ENCODE data around the gene PAQR9. TPM values are rescaled to one million over a fixed set of nuclear protein-coding genes. Genes with fewer than 3 reads are reported as not detected.

Gene PAQR9
- total and polyA plus RNA-seq, 2 experiments from 2014 or later, result 0.68 to 1.0 TPM

DNA sequence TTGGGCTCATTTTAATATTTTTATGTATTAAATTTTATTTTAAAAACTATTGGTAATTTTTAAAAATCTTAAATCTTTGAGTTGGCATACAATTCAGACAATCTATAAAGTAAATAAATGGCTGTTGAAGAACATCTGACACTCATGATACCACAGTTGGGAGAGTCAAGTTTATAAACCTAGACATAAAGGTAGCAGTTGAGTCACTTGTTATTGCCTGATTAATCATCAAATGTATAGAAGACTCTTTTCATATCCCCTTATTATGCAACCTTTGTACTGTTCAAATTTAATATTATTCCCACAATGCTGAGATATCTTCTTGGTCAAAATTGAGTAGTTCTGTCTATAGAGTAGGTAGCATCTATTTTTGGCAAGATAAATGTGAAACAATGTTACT lies 19.6 kb downstream of the PAQR9 start:
- no peaks in the 10 kb centered on the region for H3K9me3 ChIP-seq (ENCODE audit: low read depth)
- H3K27ac ChIP-seq, result no peak overlapping the region
- no peaks in the 10 kb centered on the region for H3K4me1 ChIP-seq (ENCODE audit: low read depth)
- DNase-seq (ENCODE audit: low read depth in 1 of 2, low spot score in 1 of 2), result no peak
- no peaks in the 10 kb centered on the region for H3K27me3 ChIP-seq
- H3K4me3 ChIP-seq, result no peak overlapping the region
- TF ChIP-seq CTCF (IDR thresholded peaks at IDR 0.05; ENCODE audit: low read depth, low read length), result no peak
- no peaks in the 10 kb centered on the region for H3K36me3 ChIP-seq

- H3K36me3 ChIP-seq, result no peaks in the 10 kb centered on the region
- H3K4me1 ChIP-seq (ENCODE audit: low read depth), result no peaks in the 10 kb centered on the region
- H3K27me3 ChIP-seq, result no peaks in the 10 kb centered on the region
- no peaks in the 10 kb centered on the region for H3K9me3 ChIP-seq (ENCODE audit: low read depth)
- no peak for TF ChIP-seq CTCF (IDR thresholded peaks at IDR 0.05; ENCODE audit: low read depth, low read length)
- H3K27ac ChIP-seq, result no peak overlapping the region
- H3K4me3 ChIP-seq, result no peak overlapping the region
- DNase-seq (ENCODE audit: low read depth in 1 of 2, low spot score in 1 of 2), result no peak
Measured at GRCh38 chr3:142943349-142943748, 20.1 kb downstream of the PAQR9 start.

DNA sequence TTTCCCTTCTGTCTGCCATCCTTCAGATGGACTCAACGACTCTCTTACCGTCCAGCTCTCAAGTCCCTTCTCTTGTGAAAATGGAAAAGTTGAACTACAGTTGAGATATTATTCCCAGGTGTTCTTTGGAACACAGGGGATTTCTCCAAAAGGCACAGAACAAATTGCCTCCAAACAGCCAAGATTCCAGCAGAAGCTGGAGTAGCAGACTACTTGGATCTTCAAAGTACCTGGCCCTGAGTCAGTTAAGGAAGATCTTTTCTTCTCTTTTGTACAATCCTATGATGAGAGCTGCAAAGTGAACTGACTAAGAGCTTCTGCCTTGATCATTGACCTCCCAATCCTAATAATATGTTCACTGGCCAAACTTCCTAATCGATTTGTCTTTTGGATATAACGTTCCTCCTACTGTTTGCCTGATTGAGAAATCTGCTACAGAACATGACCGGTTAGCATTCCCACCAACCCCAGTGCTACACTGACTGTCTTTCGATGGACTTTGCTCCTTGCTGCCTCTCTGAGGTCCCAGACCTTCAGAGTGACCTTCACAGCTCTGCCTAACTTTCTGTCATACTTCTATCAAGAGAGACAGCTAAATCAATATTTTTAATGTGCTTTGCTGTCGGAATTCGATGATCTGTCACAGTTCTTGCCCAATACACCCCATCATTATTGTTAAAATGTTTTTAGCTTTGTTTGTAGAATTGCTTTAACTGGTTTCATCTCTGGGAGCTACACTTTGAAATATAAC lies 21.9 kb downstream of the PAQR9 start:
- Histone ChIP-seq H3K27ac (no peak overlapping the region), H3K27me3 (no peaks in the 10 kb centered on the region), H3K36me3 (no peaks in the 10 kb centered on the region), H3K4me1 (ENCODE audit: low read depth) (no peaks in the 10 kb centered on the region), H3K4me3 (no peak overlapping the region), H3K9me3 (ENCODE audit: low read depth) (no peaks in the 10 kb centered on the region)
- TF ChIP-seq CTCF (IDR thresholded peaks at IDR 0.05; ENCODE audit: low read depth, low read length), result no peak
- DNase-seq (ENCODE audit: low read depth in 1 of 2, low spot score in 1 of 2), result no peak

DNA sequence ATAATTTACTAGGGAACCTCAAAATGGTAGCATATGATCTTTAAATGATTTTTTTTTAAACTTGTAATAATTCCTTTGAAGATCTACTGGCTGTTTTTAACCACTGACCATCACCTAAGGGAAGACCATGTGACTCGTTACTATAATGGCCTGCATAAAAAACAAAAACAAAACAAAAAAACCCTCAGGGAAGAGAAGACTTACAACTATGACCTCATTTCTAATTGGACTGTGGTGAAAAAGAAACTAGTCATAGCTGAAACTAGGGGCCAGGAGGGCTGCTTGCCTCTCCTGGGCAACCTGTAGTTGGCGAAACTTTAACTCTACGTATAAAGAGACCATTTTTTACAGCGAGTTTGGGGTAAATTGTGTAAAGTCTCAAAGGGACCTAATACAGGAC lies 23.0 kb downstream of the PAQR9 start:
- Histone ChIP-seq H3K9me3 (ENCODE audit: low read depth) (no peaks in the 10 kb centered on the region), H3K27ac (no peak overlapping the region), H3K27me3 (no peaks in the 10 kb centered on the region), H3K4me1 (ENCODE audit: low read depth) (no peaks in the 10 kb centered on the region), H3K36me3 (no peaks in the 10 kb centered on the region), H3K4me3 (no peak overlapping the region)
- DNase-seq (ENCODE audit: low read depth in 1 of 2, low spot score in 1 of 2), result no peak
- no peak for TF ChIP-seq CTCF (IDR thresholded peaks at IDR 0.05; ENCODE audit: low read depth, low read length)

DNA sequence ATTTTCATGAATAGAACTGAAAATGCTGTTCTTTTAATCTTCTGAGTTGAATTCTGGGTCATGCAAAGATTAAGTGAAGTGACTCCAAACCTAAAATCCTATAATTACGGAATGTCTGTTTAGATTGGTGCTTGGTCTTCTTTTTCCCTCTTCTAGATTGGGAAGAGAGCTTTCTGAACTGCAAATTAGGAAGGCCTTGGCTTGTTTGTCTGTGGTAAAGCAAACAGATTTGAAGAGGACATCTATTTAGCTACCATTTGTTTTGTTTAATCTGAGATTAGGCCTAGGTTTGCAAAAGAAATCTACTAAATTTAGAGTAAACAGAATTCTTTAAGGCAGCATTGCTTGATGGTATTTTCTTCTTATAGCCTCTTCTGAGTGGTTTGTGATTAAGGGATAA lies 23.5 kb downstream of the PAQR9 start:
- TF ChIP-seq CTCF (IDR thresholded peaks at IDR 0.05; ENCODE audit: low read depth, low read length), result no peak
- no peak overlapping the region for H3K27ac ChIP-seq

More for the DNA sequence above, 23.5 kb downstream of the PAQR9 start:
- no peak for DNase-seq (ENCODE audit: low read depth in 1 of 2, low spot score in 1 of 2)
- Histone ChIP-seq H3K4me1 (ENCODE audit: low read depth) (no peaks in the 10 kb centered on the region), H3K4me3 (no peak overlapping the region), H3K27me3 (no peaks in the 10 kb centered on the region), H3K36me3 (no peaks in the 10 kb centered on the region), H3K9me3 (ENCODE audit: low read depth) (no peaks in the 10 kb centered on the region)

All from cardiac muscle cell (in vitro differentiated cells and primary cell).